Testis (tissue), 3 donors: Measurements from ENCODE around the gene NCAM2. TPM values are rescaled to one million over a fixed set of nuclear protein-coding genes. Genes with fewer than 3 reads are reported as not detected.

Experiments
- DNase-seq: peaks from one replicate; pipeline ENCODE4 v3.0.0-alpha.2; 2019
- H3K27ac ChIP-seq, 2 donors: fragments of 200-600 bp; sonication (generic); one replicate each; pipeline ENCODE4 v1.5.1; 2019
- H3K27me3 ChIP-seq: fragments of 200-600 bp; sonication (generic); one replicate; pipeline ENCODE4 v1.5.1; 2019
- H3K36me3 ChIP-seq: fragments of 200-600 bp; sonication (generic); one replicate; pipeline ENCODE4 v1.5.1; 2017; ENCODE audit warnings: low read depth; ENCODE audit errors: missing control alignments
- H3K4me1 ChIP-seq: fragments of 200-600 bp; sonication (generic); one replicate; pipeline ENCODE4 v1.5.1; 2019
- H3K4me3 ChIP-seq, 2 donors: fragments of 200-600 bp; sonication (generic); one replicate each; pipeline ENCODE4 v1.5.1; 2017 to 2019
- H3K9me3 ChIP-seq: fragments of 200-600 bp; sonication (generic); one replicate; pipeline ENCODE4 v1.5.1; 2017
- POLR2A ChIP-seq: fragments of 450-650 bp; IDR thresholded peaks from one replicate; pipeline ENCODE4 v1.6.1; 2017; ENCODE audit warnings: antibody characterized with exemption, mild to moderate bottlenecking, moderate library complexity
- WGBS, 2 donors: methylation state at CpG; one replicate each; pipeline ENCODE4 v1.1.5; 2018; 5-methylcytosine and 5-hydroxymethylcytosine counted together
- intact Hi-C: fragments of 100-400 bp; cut with DNase I; formaldehyde crosslinking; loops from one replicate; pipeline ENCODE4 v1.15.1; 2023; ENCODE audit warnings: low total_unique reads
- polyA plus RNA-seq: library from polyadenylated mRNA; stranded (reverse); fragments of 350-450 nt; fragmentation: Illumina TruSeq; extraction: RNeasy Lipid Tissue Mini Kit (QIAGEN cat#74804); gene quantifications from one replicate; pipeline ENCODE4 v1.2.3, GENCODE V29; 2014; ENCODE audit warnings: low read depth, low replicate concordance; ENCODE audit not compliant: insufficient read depth
- total RNA-seq, 2 donors: library from RNA; depleted of rRNA; stranded (reverse); fragments of >200 nt; gene quantifications; one replicate each; pipeline ENCODE4 v1.2.3, GENCODE V29; 2016
- TF ChIP-seq, protein P1 (sequence below), 3 experiments: fragments of 450-650 bp in 2 of 3; fragments of 200-600 bp in 1 of 3; sonication (generic) in 1 of 3; IDR thresholded peaks; one replicate each; pipeline ENCODE4 v1.5.1; 2016 to 2019; ENCODE audit warnings: antibody characterized with exemption in 3 of 3, mild to moderate bottlenecking in 2 of 3, moderate library complexity in 1 of 3

NCAM2 gene
- total and polyA plus RNA-seq, 3 donors from 2014 or later = 22.4 to 26.9 (median 26.1) TPM

DNA sequence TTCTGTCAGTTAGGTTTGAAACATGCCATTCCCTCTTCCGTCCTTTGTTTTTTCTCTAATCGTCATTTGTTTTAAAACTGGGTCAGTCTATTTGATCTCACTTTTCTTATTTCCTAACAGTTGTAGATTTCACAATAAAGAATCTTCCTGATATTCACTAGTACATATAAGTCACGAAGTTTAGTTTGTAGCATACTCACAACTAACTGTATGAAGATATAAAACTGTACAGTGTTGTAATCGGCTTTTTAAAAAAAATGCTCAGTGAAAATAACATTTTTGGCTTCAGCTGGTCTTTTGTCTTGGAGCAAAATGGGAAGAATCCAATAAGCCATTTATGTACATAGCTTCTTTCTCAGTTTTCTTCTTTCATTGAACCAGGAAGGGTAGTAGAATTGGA, 78.3 kb downstream of the NCAM2 start:
- intact Hi-C loops = no loop called here
- Histone ChIP-seq H3K36me3 (no peaks in the 10 kb centered on the region), H3K27me3 (no peaks in the 10 kb centered on the region), H3K4me1 (no peaks in the 10 kb centered on the region), H3K9me3 (no peaks in the 10 kb centered on the region), H3K4me3 (no peak overlapping the region), H3K27ac (peak overlapping the region in 1 of 2 donors; percentile 33)
- no peak for TF ChIP-seq POLR2A
- TF ChIP-seq, protein P1, sequence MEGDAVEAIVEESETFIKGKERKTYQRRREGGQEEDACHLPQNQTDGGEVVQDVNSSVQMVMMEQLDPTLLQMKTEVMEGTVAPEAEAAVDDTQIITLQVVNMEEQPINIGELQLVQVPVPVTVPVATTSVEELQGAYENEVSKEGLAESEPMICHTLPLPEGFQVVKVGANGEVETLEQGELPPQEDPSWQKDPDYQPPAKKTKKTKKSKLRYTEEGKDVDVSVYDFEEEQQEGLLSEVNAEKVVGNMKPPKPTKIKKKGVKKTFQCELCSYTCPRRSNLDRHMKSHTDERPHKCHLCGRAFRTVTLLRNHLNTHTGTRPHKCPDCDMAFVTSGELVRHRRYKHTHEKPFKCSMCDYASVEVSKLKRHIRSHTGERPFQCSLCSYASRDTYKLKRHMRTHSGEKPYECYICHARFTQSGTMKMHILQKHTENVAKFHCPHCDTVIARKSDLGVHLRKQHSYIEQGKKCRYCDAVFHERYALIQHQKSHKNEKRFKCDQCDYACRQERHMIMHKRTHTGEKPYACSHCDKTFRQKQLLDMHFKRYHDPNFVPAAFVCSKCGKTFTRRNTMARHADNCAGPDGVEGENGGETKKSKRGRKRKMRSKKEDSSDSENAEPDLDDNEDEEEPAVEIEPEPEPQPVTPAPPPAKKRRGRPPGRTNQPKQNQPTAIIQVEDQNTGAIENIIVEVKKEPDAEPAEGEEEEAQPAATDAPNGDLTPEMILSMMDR (IDR thresholded peaks at IDR 0.05) = no peak
- 56 to 78% methylated on average over 4 of the region's 4 CpGs for WGBS, 2 donors
- no peak for DNase-seq

DNA sequence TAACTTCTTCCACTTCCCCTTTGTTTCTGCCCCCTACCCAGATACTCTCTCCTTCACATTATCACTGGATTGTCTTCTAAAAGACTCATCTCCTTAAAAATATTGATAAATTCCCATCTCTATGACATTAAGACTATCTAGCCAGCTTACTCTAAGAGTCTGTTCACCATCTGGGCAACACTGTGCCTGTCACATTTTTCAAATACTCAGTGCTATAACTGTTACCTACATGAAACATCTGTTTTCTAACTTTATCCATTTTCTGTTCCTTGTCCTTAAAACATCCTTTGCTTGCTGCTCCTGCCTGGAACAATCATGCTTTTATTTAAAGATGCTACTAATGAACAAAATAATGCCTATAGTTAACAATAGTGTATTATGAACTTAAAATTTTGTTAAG, 81.4 kb downstream of the NCAM2 start:
- intact Hi-C loops = no loop called here
- H3K4me3 ChIP-seq = no peak overlapping the region

DNA sequence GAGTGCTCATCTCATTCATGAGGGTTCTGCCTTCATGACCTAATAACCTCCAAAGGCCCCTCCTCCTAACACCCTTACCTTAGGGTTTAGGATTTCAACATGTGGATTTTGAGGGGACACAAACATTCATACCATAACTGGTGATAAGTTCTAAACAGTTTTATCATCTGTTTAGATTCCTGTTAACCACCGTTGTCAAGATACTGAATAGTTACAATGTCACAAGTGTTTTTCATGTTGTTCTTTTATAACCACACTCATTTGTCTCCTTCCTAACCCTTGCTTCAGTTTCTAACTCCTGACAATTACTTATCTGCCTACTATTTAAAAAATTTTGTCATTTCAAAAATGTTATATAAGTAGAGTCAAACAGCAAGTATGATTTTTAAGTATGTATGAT, 86.0 kb downstream of the NCAM2 start:
- no peak for DNase-seq
- Histone ChIP-seq H3K27me3 (no peaks in the 10 kb centered on the region), H3K4me1 (no peaks in the 10 kb centered on the region), H3K4me3 (no peak overlapping the region), H3K36me3 (no peaks in the 10 kb centered on the region), H3K27ac (no peak overlapping the region), H3K9me3 (no peaks in the 10 kb centered on the region)
- 27 to 39% methylated on average over 1 of the region's 1 CpG for WGBS, 2 donors
- intact Hi-C loops = no loop called here
- no peak for TF ChIP-seq POLR2A
- TF ChIP-seq, protein P1 (IDR thresholded peaks at IDR 0.05) = no peak

More for the DNA sequence above, 81.4 kb downstream of the NCAM2 start:
- TF ChIP-seq, protein P1 (IDR thresholded peaks at IDR 0.05) = no peak
- no peak for TF ChIP-seq POLR2A
- Histone ChIP-seq H3K9me3 (no peaks in the 10 kb centered on the region), H3K36me3 (no peaks in the 10 kb centered on the region), H3K27me3 (no peaks in the 10 kb centered on the region), H3K4me1 (no peaks in the 10 kb centered on the region), H3K27ac (no peak overlapping the region)
- DNase-seq = no peak

DNA sequence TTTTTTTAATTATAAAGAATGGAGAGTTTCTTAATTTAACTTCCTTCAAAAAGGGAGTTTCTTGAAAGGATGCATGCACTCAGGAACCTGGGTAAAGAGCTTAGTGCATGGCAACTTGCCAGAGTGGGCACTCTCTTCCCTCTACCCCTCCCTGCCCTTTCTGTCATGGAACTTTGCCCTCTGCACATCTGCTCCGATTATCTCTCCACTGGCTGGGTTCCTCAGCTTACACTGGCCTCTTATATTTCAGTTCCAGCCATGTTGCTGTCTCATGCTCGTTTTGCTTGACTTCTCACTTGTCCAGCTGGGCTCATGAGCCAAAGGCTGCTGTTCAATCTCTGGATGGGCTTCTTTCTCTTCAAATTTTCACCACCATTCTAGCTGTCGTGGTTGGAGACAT, 87.0 kb downstream of the NCAM2 start:
- H3K4me3 ChIP-seq = no peak overlapping the region
- no peak for TF ChIP-seq POLR2A
- TF ChIP-seq, protein P1 (IDR thresholded peaks at IDR 0.05) = no peak
- WGBS, 2 donors = 66 to 69% methylated on average over 3 of the region's 3 CpGs
- H3K4me1 ChIP-seq = no peaks in the 10 kb centered on the region
- no peaks in the 10 kb centered on the region for H3K27me3 ChIP-seq
- no peak for DNase-seq
- no peaks in the 10 kb centered on the region for H3K36me3 ChIP-seq
- no peak overlapping the region for H3K27ac ChIP-seq
- intact Hi-C loops = no loop called here
- no peaks in the 10 kb centered on the region for H3K9me3 ChIP-seq

DNA sequence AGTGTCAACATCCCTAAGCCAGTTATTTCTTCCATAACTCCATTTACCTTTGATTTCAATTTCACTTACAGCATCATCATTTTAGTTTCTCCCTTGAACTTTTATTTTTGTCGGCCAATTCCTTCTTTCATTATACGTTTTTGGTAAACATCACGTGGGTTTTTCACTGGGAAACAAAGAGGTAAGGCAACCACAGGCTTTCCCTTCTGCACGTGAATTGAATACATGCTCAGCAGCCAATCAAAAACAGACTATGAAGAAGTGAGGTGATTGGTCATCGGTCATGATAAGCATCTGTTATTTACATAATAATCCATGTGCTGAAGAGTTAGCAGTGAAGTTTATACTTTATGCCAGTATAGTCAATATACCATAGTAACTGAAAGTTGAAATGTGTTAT, 98.7 kb downstream of the NCAM2 start:
- no peak overlapping the region for H3K4me3 ChIP-seq
- no peak overlapping the region for H3K27ac ChIP-seq
- no peaks in the 10 kb centered on the region for H3K36me3 ChIP-seq
- no peaks in the 10 kb centered on the region for H3K9me3 ChIP-seq
- H3K27me3 ChIP-seq = no peaks in the 10 kb centered on the region
- no peaks in the 10 kb centered on the region for H3K4me1 ChIP-seq
- 74 to 83% methylated on average over 5 of the region's 5 CpGs for WGBS, 2 donors
- intact Hi-C loops = no loop called here
- no peak for DNase-seq
- TF ChIP-seq POLR2A = no peak
- TF ChIP-seq, protein P1 (IDR thresholded peaks at IDR 0.05) = no peak
